ENCODE results near the gene TOB1.

- no peak for TF ChIP-seq CTCF (conservative IDR thresholded peaks at IDR 0.05; ENCODE audit: low read depth, low read length)
- TF ChIP-seq RCOR1 (IDR thresholded peaks at IDR 0.05; ENCODE audit: insufficient replicate concordance, low read length), result no peak
- no peak for TF ChIP-seq MXI1 (IDR thresholded peaks at IDR 0.05; ENCODE audit: borderline replicate concordance, low read depth, low read length)
- TF ChIP-seq CEBPB (IDR thresholded peaks at IDR 0.05; ENCODE audit: low read depth, low read length), result no peak
- TF ChIP-seq POLR2A (IDR thresholded peaks at IDR 0.05; ENCODE audit: low read depth, low read length), result no peak
- no peak for TF ChIP-seq RFX5 (IDR thresholded peaks at IDR 0.05; ENCODE audit: low read depth, low read length)
- no peak for TF ChIP-seq USF2 (IDR thresholded peaks at IDR 0.05; ENCODE audit: low read depth, low read length)
These were observed 49.9 kb downstream of the TOB1 start for GRCh38 chr17:50816271-50816670.
